Loucy (cell line): ENCODE data around the gene SLC4A11.

Source experiments
- H2AFZ ChIP-seq: fragments of 200-600 bp; sonication (generic); 2 replicates; pipeline ENCODE4 v1.6.0; 2016; ENCODE audit warnings: antibody characterized with exemption, mild to moderate bottlenecking, low read length, moderate library complexity
- H3F3A ChIP-seq: fragments of 200-600 bp; 2 replicates; pipeline ENCODE4 v1.6.0; 2016; ENCODE audit warnings: antibody characterized with exemption, low read depth, mild to moderate bottlenecking
- H3K27me3 ChIP-seq: fragments of 200-600 bp; sonication (generic); 2 replicates; pipeline ENCODE4 v1.6.1; 2014; ENCODE audit warnings: low read length, mild to moderate bottlenecking; ENCODE audit not compliant: insufficient read depth, poor library complexity, severe bottlenecking
- H3K36me3 ChIP-seq: fragments of 200-600 bp; sonication (generic); 2 replicates; pipeline ENCODE4 v1.6.1; 2016; ENCODE audit warnings: low read length; ENCODE audit not compliant: insufficient read depth
- H3K4me1 ChIP-seq: fragments of 200-600 bp; sonication (generic); 2 replicates; pipeline ENCODE4 v1.5.1; 2014; ENCODE audit warnings: low read length, mild to moderate bottlenecking; ENCODE audit not compliant: insufficient read depth, poor library complexity, severe bottlenecking
- H3K4me2 ChIP-seq: fragments of 200-600 bp; sonication (generic); 2 replicates; pipeline ENCODE4 v1.6.0; 2014; ENCODE audit warnings: antibody characterized with exemption, low read length, low read depth, mild to moderate bottlenecking; ENCODE audit not compliant: poor library complexity, severe bottlenecking
- H3K4me3 ChIP-seq: fragments of 200-600 bp; sonication (generic); 2 replicates; pipeline ENCODE4 v1.5.1; 2014; ENCODE audit warnings: low read length, mild to moderate bottlenecking, mixed read lengths; ENCODE audit not compliant: poor library complexity, severe bottlenecking
- H3K79me2 ChIP-seq: fragments of 200-600 bp; sonication (generic); 2 replicates; pipeline ENCODE4 v1.6.1; 2014; ENCODE audit warnings: low read length; ENCODE audit not compliant: insufficient read depth
- H3K9ac ChIP-seq: fragments of 200-600 bp; sonication (generic); 2 replicates; pipeline ENCODE4 v1.6.0; 2014; ENCODE audit warnings: mild to moderate bottlenecking, low read depth, low read length, moderate library complexity; ENCODE audit not compliant: poor library complexity, severe bottlenecking
- H3K9me2 ChIP-seq: fragments of 200-600 bp; sonication (generic); replicated peaks from 2 replicates; pipeline ENCODE4 v1.6.1; 2016; ENCODE audit warnings: low read depth, low read length, mixed read lengths
- H3K9me3 ChIP-seq: fragments of 200-600 bp; sonication (generic); 2 replicates; pipeline ENCODE4 v1.6.1; 2014; ENCODE audit warnings: mild to moderate bottlenecking, antibody characterized with exemption, low read length, low read depth; ENCODE audit not compliant: insufficient read depth
- H4K20me1 ChIP-seq: fragments of 200-600 bp; sonication (generic); 2 replicates; pipeline ENCODE4 v1.6.0; 2014; ENCODE audit warnings: antibody characterized with exemption, low read length, mild to moderate bottlenecking; ENCODE audit not compliant: insufficient read depth, poor library complexity, severe bottlenecking
- CTCF ChIP-seq: fragments of 200-600 bp; sonication (generic); conservative IDR thresholded peaks from 2 replicates; pipeline ENCODE4 v1.5.1; 2014; ENCODE audit warnings: mild to moderate bottlenecking, antibody characterized with exemption, low read length
- EZH2phosphoT487 ChIP-seq: fragments of 200-600 bp; IDR thresholded peaks from 2 replicates; pipeline ENCODE4 v1.6.1; 2018; ENCODE audit warnings: antibody characterized with exemption, mild to moderate bottlenecking, moderate library complexity, borderline replicate concordance

SLC4A11 gene

GRCh38 chr20:3250091-3250504, 11.1 kb upstream of the SLC4A11 start:
- H3K9me3 ChIP-seq: no peaks in the 10 kb centered on the region
- no peak overlapping the region for H3K4me3 ChIP-seq
- no peaks in the 10 kb centered on the region for H3K4me1 ChIP-seq
- H3K36me3 ChIP-seq: peaks cover 13% of the 10 kb centered on the region; the same call in 1 of the 2 replicates
- H3F3A ChIP-seq: no peaks in the 10 kb centered on the region
- H2AFZ ChIP-seq: no peak overlapping the region
- no peaks in the 10 kb centered on the region for H3K27me3 ChIP-seq
- no peaks in the 10 kb centered on the region for H3K79me2 ChIP-seq
- H3K9me2 ChIP-seq: no peaks in the 10 kb centered on the region
- H3K4me2 ChIP-seq: no peak overlapping the region
- no peak overlapping the region for H3K9ac ChIP-seq
- peak; percentile 36; the same call in 1 of the 2 replicates for TF ChIP-seq CTCF
- no peak for TF ChIP-seq EZH2phosphoT487
- no peaks in the 10 kb centered on the region for H4K20me1 ChIP-seq

- Histone ChIP-seq H3K4me1 (no peaks in the 10 kb centered on the region), H3K27me3 (no peaks in the 10 kb centered on the region), H3K9me3 (no peaks in the 10 kb centered on the region), H3K79me2 (no peaks in the 10 kb centered on the region), H2AFZ (no peak overlapping the region), H3F3A (no peaks in the 10 kb centered on the region), H3K36me3 (peaks cover 4% of the 10 kb centered on the region; the same call in 1 of the 2 replicates), H3K9me2 (no peaks in the 10 kb centered on the region), H3K9ac (no peak overlapping the region), H4K20me1 (no peaks in the 10 kb centered on the region), H3K4me3 (peak overlapping the region; percentile 16), H3K4me2 (peak overlapping the region; percentile 30)
- TF ChIP-seq EZH2phosphoT487 (no peak), CTCF (no peak)
Observed at GRCh38 chr20:3248993-3249347, 10.0 kb upstream of the SLC4A11 start.

- Histone ChIP-seq H3K4me3 (peak overlapping the region; percentile 16), H3K79me2 (no peaks in the 10 kb centered on the region), H3K4me1 (no peaks in the 10 kb centered on the region), H3K9me3 (no peaks in the 10 kb centered on the region), H3K27me3 (no peaks in the 10 kb centered on the region), H3F3A (no peaks in the 10 kb centered on the region), H2AFZ (no peak overlapping the region), H3K9ac (no peak overlapping the region), H4K20me1 (no peaks in the 10 kb centered on the region), H3K36me3 (peaks cover under 1% of the 10 kb centered on the region; the same call in 1 of the 2 replicates), H3K4me2 (peak overlapping the region; percentile 30), H3K9me2 (no peaks in the 10 kb centered on the region)
- TF ChIP-seq CTCF: no peak
- no peak for TF ChIP-seq EZH2phosphoT487
Observed at GRCh38 chr20:3248167-3248992, 9.4 kb upstream of the SLC4A11 start.
